Endothelial cell of umbilical vein (primary cell): ENCODE data around the gene PSMB8.

Source experiments
- EZH2 ChIP-seq: IDR thresholded peaks from 2 replicates; pipeline ENCODE4 v1.6.1; 2012; ENCODE audit warnings: borderline replicate concordance, low read depth, mild to moderate bottlenecking, moderate library complexity, low read length, inconsistent platforms; ENCODE audit not compliant: severe bottlenecking
- TF ChIP-seq, protein P1 (sequence below), 2 donors: IDR thresholded peaks; 1 replicate in 1 of 2; 2 replicates in 1 of 2; pipeline ENCODE4 v1.5.1; 2011; ENCODE audit warnings: low read length in 2 of 2, mild to moderate bottlenecking in 2 of 2, moderate library complexity in 2 of 2, control low read depth in 1 of 2, inconsistent platforms in 1 of 2, low read depth in 1 of 2; ENCODE audit not compliant: insufficient read depth in 1 of 2; ENCODE audit errors: extremely low read depth in 1 of 2

DNA sequence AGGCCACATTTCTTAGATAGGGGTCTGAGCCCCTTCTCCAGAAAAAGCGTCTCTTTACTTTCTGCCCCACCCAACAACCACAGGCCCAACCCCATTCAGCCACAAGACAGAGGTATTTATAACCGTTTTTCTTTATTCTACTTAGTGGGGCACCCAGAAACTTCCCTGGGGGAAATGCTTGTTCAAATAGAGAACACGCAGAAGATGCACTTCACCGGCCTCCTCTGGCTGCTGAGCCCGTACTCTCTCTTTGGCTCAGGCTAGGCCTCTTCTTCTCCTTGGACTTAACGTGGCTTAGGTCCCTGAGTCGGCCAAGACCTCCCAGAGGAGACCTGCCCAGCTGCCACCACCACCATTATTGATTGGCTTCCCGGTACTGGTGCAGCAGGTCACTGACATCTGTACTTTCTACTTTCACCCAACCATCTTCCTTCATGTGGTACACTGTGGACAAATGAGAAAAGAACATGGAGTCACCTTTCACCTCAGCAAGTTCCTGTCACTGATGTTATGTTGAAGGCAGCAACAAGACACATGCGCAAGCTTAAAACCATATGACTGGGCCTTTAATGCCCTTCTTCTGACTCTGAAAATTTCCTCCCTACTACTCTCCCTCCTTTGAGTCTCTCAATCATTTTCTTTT is 3.1 kb downstream of the PSMB8 start:
- TF ChIP-seq EZH2 = no peak
- TF ChIP-seq, protein P1, sequence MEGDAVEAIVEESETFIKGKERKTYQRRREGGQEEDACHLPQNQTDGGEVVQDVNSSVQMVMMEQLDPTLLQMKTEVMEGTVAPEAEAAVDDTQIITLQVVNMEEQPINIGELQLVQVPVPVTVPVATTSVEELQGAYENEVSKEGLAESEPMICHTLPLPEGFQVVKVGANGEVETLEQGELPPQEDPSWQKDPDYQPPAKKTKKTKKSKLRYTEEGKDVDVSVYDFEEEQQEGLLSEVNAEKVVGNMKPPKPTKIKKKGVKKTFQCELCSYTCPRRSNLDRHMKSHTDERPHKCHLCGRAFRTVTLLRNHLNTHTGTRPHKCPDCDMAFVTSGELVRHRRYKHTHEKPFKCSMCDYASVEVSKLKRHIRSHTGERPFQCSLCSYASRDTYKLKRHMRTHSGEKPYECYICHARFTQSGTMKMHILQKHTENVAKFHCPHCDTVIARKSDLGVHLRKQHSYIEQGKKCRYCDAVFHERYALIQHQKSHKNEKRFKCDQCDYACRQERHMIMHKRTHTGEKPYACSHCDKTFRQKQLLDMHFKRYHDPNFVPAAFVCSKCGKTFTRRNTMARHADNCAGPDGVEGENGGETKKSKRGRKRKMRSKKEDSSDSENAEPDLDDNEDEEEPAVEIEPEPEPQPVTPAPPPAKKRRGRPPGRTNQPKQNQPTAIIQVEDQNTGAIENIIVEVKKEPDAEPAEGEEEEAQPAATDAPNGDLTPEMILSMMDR (IDR thresholded peaks at IDR 0.05; ENCODE audit: extremely low read depth in 1 of 2, insufficient read depth in 1 of 2, low read depth in 1 of 2, low read length in 2 of 2) = no peak
